ENCODE results near the gene LMAN1. TPM values are rescaled to one million over a fixed set of nuclear protein-coding genes. Genes with fewer than 3 reads are reported as not detected.

Gene LMAN1
- total and polyA plus RNA-seq, 2 of the 13 experiments (the other 11 are each of a cell fraction or from before 2014, with no cell fraction given): 127 to 131 TPM

GRCh38 chr18:59358712-59359575 lies at the start of gene LMAN1 (continued):
- TF ChIP-seq CENPBD1 (CRISPR knock-in tag; IDR thresholded peaks at IDR 0.05; ENCODE audit: borderline replicate concordance, low read depth): no peak
- no peak; the same call in 1 of the 2 replicates for TF ChIP-seq E2F1 (CRISPR knock-in tag; IDR thresholded peaks at IDR 0.05)
- no peak for TF ChIP-seq MEIS1 (CRISPR knock-in tag; IDR thresholded peaks at IDR 0.05; ENCODE audit: borderline replicate concordance)
- TF ChIP-seq ZSCAN9 (CRISPR knock-in tag; IDR thresholded peaks at IDR 0.05; ENCODE audit: borderline replicate concordance): peak; percentile 56; the same call in 1 of the 2 replicates
- no peak for TF ChIP-seq NFKBIZ (CRISPR knock-in tag; IDR thresholded peaks at IDR 0.05)
- 0 out of 2 replicates have a peak, but pooled peaks have one; percentile 75 for TF ChIP-seq KLF6 (CRISPR knock-in tag; IDR thresholded peaks at IDR 0.05)
- TF ChIP-seq NR3C1 (CRISPR knock-in tag; IDR thresholded peaks at IDR 0.05): peak; percentile 69; the same call in 1 of the 2 replicates
- peak; percentile 47 for TF ChIP-seq TFDP2 (CRISPR knock-in tag; IDR thresholded peaks at IDR 0.05)
- no peak for TF ChIP-seq MATR3 (CRISPR knock-in tag; IDR thresholded peaks at IDR 0.05)
- no peak for TF ChIP-seq ZMYM3 (CRISPR knock-in tag; IDR thresholded peaks at IDR 0.05)
- TF ChIP-seq ARID3A (IDR thresholded peaks at IDR 0.05; ENCODE audit: low read depth, low read length): no peak
- TF ChIP-seq JUND (CRISPR knock-in tag; IDR thresholded peaks at IDR 0.05): no peak
- TF ChIP-seq ZNF75D (CRISPR knock-in tag; IDR thresholded peaks at IDR 0.05; ENCODE audit: borderline replicate concordance): no peak
- TF ChIP-seq ARNT (IDR thresholded peaks at IDR 0.05): no peak
- no peak; the same call in 1 of the 2 replicates for TF ChIP-seq BCL6 (CRISPR knock-in tag; IDR thresholded peaks at IDR 0.05)
- no peak for TF ChIP-seq ATF1 (CRISPR knock-in tag; IDR thresholded peaks at IDR 0.05)
- TF ChIP-seq ELF3 (CRISPR knock-in tag; IDR thresholded peaks at IDR 0.05): no peak
- TF ChIP-seq ZNF660 (CRISPR knock-in tag; IDR thresholded peaks at IDR 0.05; ENCODE audit: borderline replicate concordance, low read depth): no peak
- TF ChIP-seq ZNF678 (CRISPR knock-in tag; IDR thresholded peaks at IDR 0.05): peak; percentile 67; the same call in 1 of the 2 replicates
- no peak for TF ChIP-seq ZNF180 (CRISPR knock-in tag; IDR thresholded peaks at IDR 0.05; ENCODE audit: borderline replicate concordance, low read depth)
- TF ChIP-seq SMAD3 (CRISPR knock-in tag; IDR thresholded peaks at IDR 0.05): no peak
- peak; percentile 65 for TF ChIP-seq TAF15 (IDR thresholded peaks at IDR 0.05; ENCODE audit: low read depth, low read length, poor library complexity, severe bottlenecking)
- no peak for TF ChIP-seq GLMP (CRISPR knock-in tag; IDR thresholded peaks at IDR 0.05; ENCODE audit: borderline replicate concordance)
- peak; percentile 60; the same call in 1 of the 2 replicates for TF ChIP-seq HDAC1 (CRISPR knock-in tag; IDR thresholded peaks at IDR 0.05)
- TF ChIP-seq SCMH1 (CRISPR knock-in tag; IDR thresholded peaks at IDR 0.05; ENCODE audit: borderline replicate concordance): no peak
- no peak for TF ChIP-seq ZNF567 (CRISPR knock-in tag; IDR thresholded peaks at IDR 0.05; ENCODE audit: borderline replicate concordance)
